ENCODE results near the gene PCDHB9. TPM values are rescaled to one million over a fixed set of nuclear protein-coding genes. Genes with fewer than 3 reads are reported as not detected.
A peak's percentile ranks its signal among the peaks of the same experiment; 100 is the strongest.
"Not testable (repeated sequence)": the region's sequence is repeated elsewhere in the genome, so short reads cannot be mapped to it uniquely, and the experiment has no call there.

PCDHB9 gene
- total RNA-seq, 1 experiment from 2014 or later: not detected

- H3K4me1 ChIP-seq (replicated peaks; ENCODE audit: insufficient read depth): no peaks in the 10 kb centered on the region
- H3F3A ChIP-seq (ENCODE audit: insufficient read depth, low read depth): no peaks in the 10 kb centered on the region
- CTCF ChIA-PET: no interaction called here
- no peak overlapping the region for H3K4me3 ChIP-seq
- no peaks in the 10 kb centered on the region for H3K9me2 ChIP-seq (ENCODE audit: insufficient read depth)
- no peak overlapping the region for H2AFZ ChIP-seq
- no peaks in the 10 kb centered on the region for H3K36me3 ChIP-seq (ENCODE audit: low read depth)
- H3K79me2 ChIP-seq (ENCODE audit: low read depth): no peaks in the 10 kb centered on the region
- BruUV-seq (replicated peaks): no TSS peak
- peaks cover 2% of the 10 kb centered on the region; the same call in 1 of the 2 replicates for H3K9me3 ChIP-seq (ENCODE audit: insufficient read depth, low read depth)
- H3K27ac ChIP-seq: no peak overlapping the region
- TF ChIP-seq CTCF (conservative IDR thresholded peaks at IDR 0.05) (no peak), EZH2 (IDR thresholded peaks at IDR 0.05; ENCODE audit: low read depth) (no peak)
- H4K20me1 ChIP-seq (ENCODE audit: insufficient read depth): no peaks in the 10 kb centered on the region
- intact Hi-C loops (cut with micrococcal nuclease; ENCODE audit: unreplicated experiment): loop anchor here (10.0 kb wide), 1 partner anchor 96 kb away; no protein-coding TSS in a partner anchor
- H3K27me3 ChIP-seq (ENCODE audit: insufficient read depth, low read depth): no peaks in the 10 kb centered on the region
- POLR2A ChIA-PET (ENCODE audit: unreplicated experiment): no interaction called here
- no peak overlapping the region for H3K4me2 ChIP-seq
- DNase-seq: no peak
These were observed 6.6 kb upstream of the PCDHB9 start for GRCh38 chr5:141180313-141180712.

- no peak within 1 kb of the TSS for H3K4me3 ChIP-seq
- DNase-seq: peak in 1 of 2 experiments; percentile 19
- peak; percentile 40; the same call in 1 of the 2 replicates for TF ChIP-seq CTCF (conservative IDR thresholded peaks at IDR 0.05)
- TF ChIP-seq EZH2 (IDR thresholded peaks at IDR 0.05; ENCODE audit: low read depth): no peak
- no peaks in the 10 kb centered on the region for H3K36me3 ChIP-seq (ENCODE audit: low read depth)
- H3K9me2 ChIP-seq (ENCODE audit: insufficient read depth): no peaks in the 10 kb centered on the region
- H3F3A ChIP-seq (ENCODE audit: insufficient read depth, low read depth): no peaks in the 10 kb centered on the region
- H3K4me1 ChIP-seq (replicated peaks; ENCODE audit: insufficient read depth): no peaks in the 10 kb centered on the region
- intact Hi-C loops (cut with micrococcal nuclease; ENCODE audit: unreplicated experiment): loop anchor here (10.0 kb wide), 1 partner anchor 97 kb away; no protein-coding TSS in a partner anchor
- no TSS peak for BruUV-seq (replicated peaks)
- H4K20me1 ChIP-seq (ENCODE audit: insufficient read depth): no peaks in the 10 kb centered on the region
- no peak within 1 kb of the TSS for H2AFZ ChIP-seq
- ChIA-PET CTCF (no interaction called here), POLR2A (ENCODE audit: unreplicated experiment) (no interaction called here)
- H3K4me2 ChIP-seq: no peak within 1 kb of the TSS
- no peak within 1 kb of the TSS for H3K27ac ChIP-seq
- H3K9me3 ChIP-seq (ENCODE audit: insufficient read depth, low read depth): no peaks in the 10 kb centered on the region
- no peaks in the 10 kb centered on the region for H3K79me2 ChIP-seq (ENCODE audit: low read depth)
- H3K27me3 ChIP-seq (ENCODE audit: insufficient read depth, low read depth): no peaks in the 10 kb centered on the region
These were observed 4.7 kb upstream of the PCDHB9 start, which contains the start of gene PCDHB16 for GRCh38 chr5:141182248-141182647. PCDHB16 (plus strand) TSS chr5:141182387; CDS start chr5:141182560, 173 bp downstream.

GRCh38 chr5:141184117-141184855 lies 2.7 kb upstream of the PCDHB9 start:
- H3K79me2 ChIP-seq (ENCODE audit: low read depth); H3K4me1 ChIP-seq (replicated peaks; ENCODE audit: insufficient read depth); H4K20me1 ChIP-seq (ENCODE audit: insufficient read depth); CTCF ChIA-PET; H3K4me2 ChIP-seq; BruUV-seq (replicated peaks); H3F3A ChIP-seq (ENCODE audit: insufficient read depth, low read depth); H3K4me3 ChIP-seq; POLR2A ChIA-PET (ENCODE audit: unreplicated experiment); DNase-seq; H3K27me3 ChIP-seq (ENCODE audit: insufficient read depth, low read depth); H3K9me3 ChIP-seq (ENCODE audit: insufficient read depth, low read depth); H3K27ac ChIP-seq; H3K36me3 ChIP-seq (ENCODE audit: low read depth); H3K9me2 ChIP-seq (ENCODE audit: insufficient read depth); H2AFZ ChIP-seq: not testable (repeated sequence)
- intact Hi-C loops (cut with micrococcal nuclease; ENCODE audit: unreplicated experiment): loop anchor here (10.0 kb wide), 1 partner anchor 99 kb away; no protein-coding TSS in a partner anchor

GRCh38 chr5:141188682-141189081 lies 1.7 kb downstream of the PCDHB9 start:
- H3K9me3 ChIP-seq (ENCODE audit: insufficient read depth, low read depth); H3K4me2 ChIP-seq; H3K4me1 ChIP-seq (replicated peaks; ENCODE audit: insufficient read depth); H4K20me1 ChIP-seq (ENCODE audit: insufficient read depth); POLR2A ChIA-PET (ENCODE audit: unreplicated experiment); BruUV-seq (replicated peaks); H3F3A ChIP-seq (ENCODE audit: insufficient read depth, low read depth); H2AFZ ChIP-seq; H3K4me3 ChIP-seq; H3K9me2 ChIP-seq (ENCODE audit: insufficient read depth); H3K27me3 ChIP-seq (ENCODE audit: insufficient read depth, low read depth); H3K27ac ChIP-seq; CTCF ChIA-PET; H3K79me2 ChIP-seq (ENCODE audit: low read depth); DNase-seq; H3K36me3 ChIP-seq (ENCODE audit: low read depth): not testable (repeated sequence)
- intact Hi-C loops (cut with micrococcal nuclease; ENCODE audit: unreplicated experiment): loop anchor here (10.0 kb wide), 1 partner anchor 104 kb away; no protein-coding TSS in a partner anchor

- H4K20me1 ChIP-seq (ENCODE audit: insufficient read depth); H3F3A ChIP-seq (ENCODE audit: insufficient read depth, low read depth); H3K36me3 ChIP-seq (ENCODE audit: low read depth); DNase-seq; H3K9me3 ChIP-seq (ENCODE audit: insufficient read depth, low read depth); H3K27ac ChIP-seq; H3K27me3 ChIP-seq (ENCODE audit: insufficient read depth, low read depth); CTCF ChIA-PET; H3K4me2 ChIP-seq; H3K9me2 ChIP-seq (ENCODE audit: insufficient read depth); H3K4me3 ChIP-seq; H2AFZ ChIP-seq; H3K79me2 ChIP-seq (ENCODE audit: low read depth); H3K4me1 ChIP-seq (replicated peaks; ENCODE audit: insufficient read depth); BruUV-seq (replicated peaks); POLR2A ChIA-PET (ENCODE audit: unreplicated experiment): not testable (repeated sequence)
- intact Hi-C loops (cut with micrococcal nuclease; ENCODE audit: unreplicated experiment): loop anchor here (10.0 kb wide), 1 partner anchor 104 kb away; no protein-coding TSS in a partner anchor
These were observed 2.2 kb downstream of the PCDHB9 start for GRCh38 chr5:141189131-141189530.
